Stomach (tissue), 9 donors: ENCODE results near the gene MRPL49. TPM values are rescaled to one million over a fixed set of nuclear protein-coding genes. Genes with fewer than 3 reads are reported as not detected.

Experiments used
- DNase-seq, 2 donors: peaks; one replicate each; pipeline versions ENCODE4 v3.0.0 to v3.0.0-alpha.2; 2013 to 2019
- H3K27ac ChIP-seq, 5 donors: fragments of 200-600 bp in 4 of 5; sonication (generic) in 4 of 5; one replicate each; pipeline ENCODE4 v1.5.1; 2013 to 2019; ENCODE audit warnings: mild to moderate bottlenecking in 1 of 5, moderate library complexity in 1 of 5
- H3K27me3 ChIP-seq, 3 donors: fragments of 200-600 bp; sonication (generic); one replicate each; pipeline ENCODE4 v1.5.1; 2017 to 2019; ENCODE audit warnings: mixed run types in 1 of 3
- H3K36me3 ChIP-seq, 4 donors: fragments of 200-600 bp; sonication (generic); 1 replicate in 3 of 4; 2 replicates in 1 of 4; pipeline ENCODE4 v1.5.1; 2016 to 2019
- H3K4me1 ChIP-seq, 4 donors: fragments of 200-600 bp; sonication (generic); one replicate each; pipeline ENCODE4 v1.5.1; 2016 to 2019
- H3K4me3 ChIP-seq, 4 donors: fragments of 200-600 bp; sonication (generic) in 3 of 4; one replicate each; pipeline ENCODE4 v1.5.1; 2016 to 2019; ENCODE audit warnings: mild to moderate bottlenecking in 1 of 4
- H3K9me3 ChIP-seq, 4 donors: fragments of 200-600 bp; sonication (generic); one replicate each; pipeline ENCODE4 v1.5.1; 2016 to 2019
- EP300 ChIP-seq: sonication (generic); formaldehyde crosslinking; IDR thresholded peaks from one replicate; pipeline ENCODE4 v1.6.1; 2017; ENCODE audit warnings: antibody characterized with exemption
- POLR2A ChIP-seq, 4 donors: fragments of 450-650 bp; IDR thresholded peaks; one replicate each; pipeline ENCODE4 v1.6.1; 2016; ENCODE audit warnings: antibody characterized with exemption in 4 of 4, control low read depth in 2 of 4, mild to moderate bottlenecking in 1 of 4, moderate library complexity in 1 of 4
- POLR2AphosphoS5 ChIP-seq, 3 donors: sonication (generic); formaldehyde crosslinking; IDR thresholded peaks; one replicate each; pipeline ENCODE4 v1.6.1; 2016; ENCODE audit warnings: antibody characterized with exemption in 3 of 3
- WGBS, 5 donors: extraction: QIAGEN DNeasy Blood & Tissue Kit in 3 of 5; methylation state at CpG; one replicate each; pipeline versions ENCODE4 v1.1.5 to v1.1.7; 2013 to 2018; 5-methylcytosine and 5-hydroxymethylcytosine counted together
- intact Hi-C: fragments of 100-400 bp; cut with DNase I; formaldehyde crosslinking; loops from one replicate; pipeline ENCODE4 v1.15.1; 2023; ENCODE audit warnings: low total_unique reads
- polyA plus RNA-seq, 3 donors: library from polyadenylated mRNA; stranded (reverse); fragments of 200-250 nt; gene quantifications; one replicate each; pipeline ENCODE4 v1.2.3, GENCODE V29; 2013
- total RNA-seq, 5 donors: library from RNA; depleted of rRNA; stranded (reverse); fragments of >200 nt; gene quantifications; one replicate each; pipeline versions ENCODE4 v1.1.0 to v1.2.3, GENCODE V29; 2014 to 2016
- TF ChIP-seq, protein P1 (sequence below), 7 experiments: fragments of 450-650 bp in 4 of 7; fragments of 200-600 bp in 3 of 7; sonication (generic) in 3 of 7; IDR thresholded peaks; one replicate each; pipeline ENCODE4 v1.5.1; 2016 to 2019; ENCODE audit warnings: antibody characterized with exemption in 7 of 7, control low read depth in 2 of 7, mild to moderate bottlenecking in 1 of 7
- donor health status: healthy with polysubstance abuse.
- donor health status: Bipolar disorder and iron deficiency.
- donor health status: healthy.

MRPL49 gene
- total and polyA plus RNA-seq, 8 donors = 22.8 to 75.9 (median 37.8) TPM

DNA sequence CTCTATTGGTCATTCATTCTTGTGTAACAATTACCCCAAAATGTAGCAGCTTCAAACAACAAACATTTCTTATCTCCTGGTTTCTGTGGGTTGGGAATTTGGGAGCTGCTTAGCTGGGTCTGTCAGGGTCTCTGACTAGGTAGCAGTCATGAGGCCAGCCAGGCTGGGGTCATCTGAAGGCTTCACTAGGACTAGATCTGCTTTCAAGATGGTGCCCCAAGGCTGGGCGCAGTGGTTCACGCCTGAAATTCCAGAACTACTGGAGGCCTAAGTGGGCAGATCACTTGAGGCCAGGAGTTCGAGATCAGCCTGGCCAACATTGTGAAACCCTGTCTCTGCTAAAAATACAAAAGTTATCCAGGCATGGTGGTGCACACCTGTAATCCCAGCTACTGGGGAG is 34.8 kb downstream of the MRPL49 start:
- WGBS, 5 donors = 90 to 94% (median 92%) methylated on average over 3 of the region's 3 CpGs
- intact Hi-C loops = no loop called here

DNA sequence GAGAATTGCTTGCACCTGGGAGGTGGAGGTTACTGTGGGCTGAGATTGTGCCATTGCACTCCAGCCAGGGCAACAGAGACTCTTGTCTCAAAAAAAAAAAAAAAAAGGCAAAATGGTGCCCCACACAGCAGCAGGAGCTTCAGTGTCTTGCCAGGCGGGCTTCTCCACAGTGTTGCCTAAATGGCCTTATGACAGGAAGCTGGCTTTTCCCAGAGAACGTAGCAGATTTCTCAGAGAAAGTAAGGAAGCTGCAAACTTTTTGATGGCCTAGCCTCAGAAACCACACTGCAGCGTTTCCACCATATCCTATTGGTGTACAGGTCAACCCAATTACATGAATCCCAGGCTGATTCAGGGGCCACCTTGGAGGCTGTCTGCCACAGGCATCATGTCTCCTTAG is 35.2 kb downstream of the MRPL49 start:
- no peak overlapping the region for H3K27ac ChIP-seq
- WGBS, 5 donors = 61 to 87% (median 78%) methylated on average over 3 of the region's 3 CpGs
- DNase-seq = no peak
- no peaks in the 10 kb centered on the region for H3K36me3 ChIP-seq
- H3K27me3 ChIP-seq = no peaks in the 10 kb centered on the region
- no peak overlapping the region for H3K4me3 ChIP-seq
- intact Hi-C loops = no loop called here
- H3K4me1 ChIP-seq = no peaks in the 10 kb centered on the region
- TF ChIP-seq EP300 = no peak
- TF ChIP-seq POLR2A (IDR thresholded peaks at IDR 0.05) = no peak
- no peak for TF ChIP-seq POLR2AphosphoS5 (IDR thresholded peaks at IDR 0.05)
- TF ChIP-seq, protein P1, sequence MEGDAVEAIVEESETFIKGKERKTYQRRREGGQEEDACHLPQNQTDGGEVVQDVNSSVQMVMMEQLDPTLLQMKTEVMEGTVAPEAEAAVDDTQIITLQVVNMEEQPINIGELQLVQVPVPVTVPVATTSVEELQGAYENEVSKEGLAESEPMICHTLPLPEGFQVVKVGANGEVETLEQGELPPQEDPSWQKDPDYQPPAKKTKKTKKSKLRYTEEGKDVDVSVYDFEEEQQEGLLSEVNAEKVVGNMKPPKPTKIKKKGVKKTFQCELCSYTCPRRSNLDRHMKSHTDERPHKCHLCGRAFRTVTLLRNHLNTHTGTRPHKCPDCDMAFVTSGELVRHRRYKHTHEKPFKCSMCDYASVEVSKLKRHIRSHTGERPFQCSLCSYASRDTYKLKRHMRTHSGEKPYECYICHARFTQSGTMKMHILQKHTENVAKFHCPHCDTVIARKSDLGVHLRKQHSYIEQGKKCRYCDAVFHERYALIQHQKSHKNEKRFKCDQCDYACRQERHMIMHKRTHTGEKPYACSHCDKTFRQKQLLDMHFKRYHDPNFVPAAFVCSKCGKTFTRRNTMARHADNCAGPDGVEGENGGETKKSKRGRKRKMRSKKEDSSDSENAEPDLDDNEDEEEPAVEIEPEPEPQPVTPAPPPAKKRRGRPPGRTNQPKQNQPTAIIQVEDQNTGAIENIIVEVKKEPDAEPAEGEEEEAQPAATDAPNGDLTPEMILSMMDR (IDR thresholded peaks at IDR 0.05) = no peak
- H3K9me3 ChIP-seq = no peaks in the 10 kb centered on the region

More for the DNA sequence above, 34.8 kb downstream of the MRPL49 start:
- no peak for DNase-seq
- no peaks in the 10 kb centered on the region for H3K36me3 ChIP-seq
- no peaks in the 10 kb centered on the region for H3K4me1 ChIP-seq
- no peak overlapping the region for H3K4me3 ChIP-seq
- H3K27ac ChIP-seq = no peak overlapping the region
- no peaks in the 10 kb centered on the region for H3K27me3 ChIP-seq
- H3K9me3 ChIP-seq = no peaks in the 10 kb centered on the region
- TF ChIP-seq EP300 = no peak
- TF ChIP-seq, protein P1 (IDR thresholded peaks at IDR 0.05) = no peak
- no peak for TF ChIP-seq POLR2AphosphoS5 (IDR thresholded peaks at IDR 0.05)
- no peak for TF ChIP-seq POLR2A (IDR thresholded peaks at IDR 0.05)

DNA sequence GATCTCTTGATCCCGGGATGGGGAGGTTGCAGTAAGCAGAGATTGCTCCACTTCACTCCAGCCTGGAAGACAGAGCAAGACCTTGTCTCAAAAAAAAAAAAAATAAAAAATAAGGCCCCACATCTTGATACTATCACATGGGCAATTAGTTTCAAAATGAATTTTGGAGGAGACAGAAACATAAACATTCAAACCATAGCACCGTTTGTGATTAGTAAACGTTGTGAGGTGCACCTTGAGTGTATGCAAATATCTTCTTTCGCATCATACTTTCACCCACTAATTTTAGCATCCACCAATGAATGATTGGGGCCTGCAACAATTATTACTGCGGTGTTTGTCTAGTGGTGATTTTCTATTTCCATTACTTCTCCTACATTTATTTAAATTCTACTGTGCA is 36.9 kb downstream of the MRPL49 start:
- TF ChIP-seq, protein P1 (IDR thresholded peaks at IDR 0.05) = no peak
- TF ChIP-seq EP300 (no peak), POLR2A (IDR thresholded peaks at IDR 0.05) (no peak), POLR2AphosphoS5 (IDR thresholded peaks at IDR 0.05) (no peak)
- no peaks in the 10 kb centered on the region for H3K27me3 ChIP-seq
- H3K4me1 ChIP-seq = no peaks in the 10 kb centered on the region
- 57 to 71% (median 62%) methylated on average over 5 of the region's 5 CpGs for WGBS, 5 donors
- no peak for DNase-seq
- H3K9me3 ChIP-seq = no peaks in the 10 kb centered on the region
- intact Hi-C loops = no loop called here
- no peaks in the 10 kb centered on the region for H3K36me3 ChIP-seq
- no peak overlapping the region for H3K27ac ChIP-seq
- no peak overlapping the region for H3K4me3 ChIP-seq

DNA sequence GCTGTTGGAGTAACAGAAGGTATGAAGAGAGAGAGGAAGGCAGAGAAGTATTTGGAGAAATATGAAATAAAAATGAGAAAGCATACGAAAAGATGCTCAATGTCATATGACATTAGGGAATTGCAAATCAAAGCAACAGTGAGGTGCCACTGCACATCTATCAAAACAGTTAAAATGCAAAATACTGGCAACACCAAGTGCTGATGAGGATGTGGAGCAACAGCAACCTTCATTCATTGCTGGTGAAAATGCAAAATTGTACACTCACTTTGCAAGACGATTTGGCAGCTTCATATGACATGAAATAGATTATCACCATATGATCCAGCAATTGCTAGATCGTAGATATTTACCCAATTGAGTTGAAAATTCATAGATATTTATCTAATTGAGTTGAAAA is 38.5 kb downstream of the MRPL49 start:
- TF ChIP-seq EP300 = no peak
- TF ChIP-seq POLR2AphosphoS5 (IDR thresholded peaks at IDR 0.05) = no peak
- TF ChIP-seq, protein P1 (IDR thresholded peaks at IDR 0.05) = no peak
- DNase-seq = no peak
- Histone ChIP-seq H3K36me3 (no peaks in the 10 kb centered on the region), H3K27me3 (no peaks in the 10 kb centered on the region), H3K9me3 (no peaks in the 10 kb centered on the region), H3K4me1 (peaks cover 0 to 2% (median under 1%) of the 10 kb centered on the region in 4 donors), H3K27ac (no peak overlapping the region), H3K4me3 (no peak overlapping the region)
- intact Hi-C loops = no loop called here
- WGBS, 5 donors = 75 to 85% (median 78%) methylated on average over 3 of the region's 3 CpGs
